Neural progenitor cell (in vitro differentiated cells): ENCODE measurements around the gene MYO10. TPM values are rescaled to one million over a fixed set of nuclear protein-coding genes. Genes with fewer than 3 reads are reported as not detected.

ENCODE experiments used
- DNase-seq: peaks from one replicate; pipeline ENCODE4 v3.0.0-alpha.2; 2016; ENCODE audit warnings: low spot score
- H2AFZ ChIP-seq: fragments of 200-600 bp; sonication (generic); replicated peaks from 2 replicates; pipeline ENCODE4 v1.6.1; 2016; ENCODE audit warnings: antibody characterized with exemption
- H3F3A ChIP-seq: fragments of 200-600 bp; sonication (generic); 2 replicates; pipeline ENCODE4 v1.6.1; 2016; ENCODE audit warnings: antibody characterized with exemption, low read depth
- H3K27ac ChIP-seq: fragments of 200-600 bp; sonication (generic); 2 replicates; pipeline ENCODE4 v1.5.1; 2016; ENCODE audit warnings: mild to moderate bottlenecking
- H3K27me3 ChIP-seq: fragments of 200-600 bp; sonication (generic); 2 replicates; pipeline ENCODE4 v1.6.1; 2016; ENCODE audit warnings: mild to moderate bottlenecking, moderate library complexity
- H3K36me3 ChIP-seq: fragments of 200-600 bp; sonication (generic); 2 replicates; pipeline ENCODE4 v1.5.1; 2016
- H3K4me1 ChIP-seq: fragments of 200-600 bp; sonication (generic); 2 replicates; pipeline ENCODE4 v1.6.1; 2016; ENCODE audit warnings: mixed run types
- H3K4me2 ChIP-seq: fragments of 200-600 bp; sonication (generic); 2 replicates; pipeline ENCODE4 v1.6.1; 2016
- H3K4me3 ChIP-seq: fragments of 200-600 bp; sonication (generic); 2 replicates; pipeline ENCODE4 v1.5.1; 2016
- H3K79me2 ChIP-seq: fragments of 200-600 bp; sonication (generic); 2 replicates; pipeline ENCODE4 v1.6.1; 2016; ENCODE audit warnings: low read depth
- H3K9ac ChIP-seq: fragments of 200-600 bp; sonication (generic); 2 replicates; pipeline ENCODE4 v1.6.1; 2016
- H3K9me3 ChIP-seq: fragments of 200-600 bp; sonication (generic); 2 replicates; pipeline ENCODE4 v1.5.1; 2016; ENCODE audit warnings: low read depth
- H4K20me1 ChIP-seq: fragments of 200-600 bp; sonication (generic); 2 replicates; pipeline ENCODE4 v1.6.1; 2016; ENCODE audit warnings: low read depth
- H3K27ac Mint-ChIP-seq: 3 replicates; pipeline ENCODE4 v1.8.0; 2021; ENCODE audit warnings: mixed read lengths
- H3K27me3 Mint-ChIP-seq: 2 replicates; pipeline ENCODE4 v1.8.0; 2022; ENCODE audit warnings: low read depth, mild to moderate bottlenecking, inconsistent platforms, moderate library complexity, mixed read lengths; ENCODE audit not compliant: insufficient read depth
- H3K36me3 Mint-ChIP-seq: 3 replicates; pipeline ENCODE4 v1.8.0; 2021; ENCODE audit warnings: mixed read lengths
- H3K4me1 Mint-ChIP-seq: 3 replicates; pipeline ENCODE4 v1.8.0; 2021; ENCODE audit warnings: mixed read lengths
- H3K4me3 Mint-ChIP-seq: 3 replicates; pipeline ENCODE4 v1.8.0; 2021; ENCODE audit warnings: mild to moderate bottlenecking, moderate library complexity, mixed read lengths
- H3K9me3 Mint-ChIP-seq: 3 replicates; pipeline ENCODE4 v1.8.0; 2020; ENCODE audit warnings: mixed read lengths
- EZH2 ChIP-seq: fragments of 200-600 bp; sonication (generic); IDR thresholded peaks from 2 replicates; pipeline ENCODE4 v1.6.1; 2017; ENCODE audit warnings: antibody characterized with exemption, mild to moderate bottlenecking, moderate library complexity
- EZH2phosphoT487 ChIP-seq: fragments of 200-600 bp; sonication (generic); IDR thresholded peaks from 2 replicates; pipeline ENCODE4 v1.6.1; 2017; ENCODE audit warnings: antibody characterized with exemption
- total RNA-seq: library from RNA; depleted of rRNA; stranded (reverse); fragments of >200 nt; gene quantifications from 2 replicates; pipeline ENCODE4 v1.2.3, GENCODE V29; 2015; ENCODE audit warnings: low replicate concordance
- TF ChIP-seq, protein P1 (sequence below): fragments of 200-600 bp; sonication (generic); IDR thresholded peaks from 2 replicates; pipeline ENCODE4 v1.5.1; 2017; ENCODE audit warnings: antibody characterized with exemption, mild to moderate bottlenecking

The MYO10 gene
- total RNA-seq, 1 donor from 2014 or later: 39.1 TPM

DNA sequence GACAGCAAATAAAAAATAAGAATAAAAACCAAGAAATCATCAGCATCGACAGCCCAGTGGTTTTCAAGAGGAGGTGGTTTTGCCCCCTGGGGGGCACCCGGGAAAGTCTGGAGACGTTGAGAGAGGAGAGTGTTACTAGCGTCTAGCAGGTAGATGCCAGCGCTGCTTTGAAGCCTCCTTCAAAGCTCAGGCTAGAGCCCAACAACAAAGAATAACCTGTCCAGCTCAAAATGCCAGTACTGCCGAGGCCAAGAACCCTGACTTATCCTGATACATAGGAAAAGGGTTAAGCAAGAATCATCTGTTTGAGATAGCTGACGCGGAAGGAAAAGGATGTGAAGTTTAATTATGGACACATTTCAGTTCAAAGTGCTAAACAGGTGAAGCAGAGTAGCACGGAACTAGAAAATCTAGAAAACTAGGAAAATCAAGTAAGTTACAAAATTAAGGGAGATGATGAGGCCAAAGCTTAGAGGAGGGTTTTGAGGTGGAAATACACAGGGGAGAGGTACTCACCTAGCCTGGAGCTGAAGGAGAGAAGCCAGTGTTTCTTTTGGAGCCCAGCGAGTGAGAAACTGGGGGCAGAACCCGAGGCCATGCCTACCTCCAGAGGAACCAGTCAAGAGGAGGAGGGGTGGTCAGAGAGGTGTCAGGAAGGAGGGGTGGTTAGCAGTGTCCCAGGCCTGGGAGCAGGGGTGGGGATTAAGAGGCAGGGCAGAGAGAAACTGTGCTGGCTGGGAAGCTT is 198.3 kb downstream of the MYO10 start:
- Mint-ChIP-seq H3K27ac (peak overlapping the region; percentile 75), H3K9me3 (no peaks in the 10 kb centered on the region), H3K36me3 (no peaks in the 10 kb centered on the region), H3K4me1 (peaks cover 80% of the 10 kb centered on the region), H3K4me3 (peak overlapping the region; percentile 83), H3K27me3 (no peaks in the 10 kb centered on the region)
- no peaks in the 10 kb centered on the region for H3K36me3 ChIP-seq
- TF ChIP-seq, protein P1, sequence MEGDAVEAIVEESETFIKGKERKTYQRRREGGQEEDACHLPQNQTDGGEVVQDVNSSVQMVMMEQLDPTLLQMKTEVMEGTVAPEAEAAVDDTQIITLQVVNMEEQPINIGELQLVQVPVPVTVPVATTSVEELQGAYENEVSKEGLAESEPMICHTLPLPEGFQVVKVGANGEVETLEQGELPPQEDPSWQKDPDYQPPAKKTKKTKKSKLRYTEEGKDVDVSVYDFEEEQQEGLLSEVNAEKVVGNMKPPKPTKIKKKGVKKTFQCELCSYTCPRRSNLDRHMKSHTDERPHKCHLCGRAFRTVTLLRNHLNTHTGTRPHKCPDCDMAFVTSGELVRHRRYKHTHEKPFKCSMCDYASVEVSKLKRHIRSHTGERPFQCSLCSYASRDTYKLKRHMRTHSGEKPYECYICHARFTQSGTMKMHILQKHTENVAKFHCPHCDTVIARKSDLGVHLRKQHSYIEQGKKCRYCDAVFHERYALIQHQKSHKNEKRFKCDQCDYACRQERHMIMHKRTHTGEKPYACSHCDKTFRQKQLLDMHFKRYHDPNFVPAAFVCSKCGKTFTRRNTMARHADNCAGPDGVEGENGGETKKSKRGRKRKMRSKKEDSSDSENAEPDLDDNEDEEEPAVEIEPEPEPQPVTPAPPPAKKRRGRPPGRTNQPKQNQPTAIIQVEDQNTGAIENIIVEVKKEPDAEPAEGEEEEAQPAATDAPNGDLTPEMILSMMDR: no peak
- no peak for TF ChIP-seq EZH2
- TF ChIP-seq EZH2phosphoT487: no peak
- H2AFZ ChIP-seq: no peak overlapping the region
- H3K27ac ChIP-seq: peak overlapping the region; percentile 74
- H3K79me2 ChIP-seq: peaks cover 76% of the 10 kb centered on the region
- H3F3A ChIP-seq: peaks cover 93% of the 10 kb centered on the region
- no peaks in the 10 kb centered on the region for H3K27me3 ChIP-seq
- DNase-seq: peak; percentile 67
- H3K9ac ChIP-seq: no peak overlapping the region
- H3K4me3 ChIP-seq: peak overlapping the region; percentile 41
- peaks cover 7% of the 10 kb centered on the region for H4K20me1 ChIP-seq
- H3K4me1 ChIP-seq: peaks cover 78% of the 10 kb centered on the region
- H3K9me3 ChIP-seq: no peaks in the 10 kb centered on the region
- H3K4me2 ChIP-seq: peak overlapping the region; percentile 78

DNA sequence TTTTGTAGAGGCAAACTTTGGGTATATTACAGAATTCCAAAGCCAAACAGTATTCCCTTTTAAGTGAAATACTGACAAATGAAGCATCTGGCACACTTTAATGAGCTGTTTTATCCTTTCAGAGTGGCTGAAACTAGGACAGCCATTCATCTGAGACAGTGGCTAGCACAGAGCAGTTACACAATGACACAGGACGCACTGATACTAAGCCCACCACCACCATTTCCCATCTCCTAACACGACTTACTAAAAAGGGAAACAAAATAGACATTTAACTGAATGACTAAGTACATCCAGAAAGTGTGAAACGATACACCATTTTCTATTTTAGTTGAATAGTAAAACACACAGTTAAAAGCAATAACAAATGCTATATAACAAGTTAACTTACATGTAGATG is 198.9 kb downstream of the MYO10 start:
- Mint-ChIP-seq H3K4me1 (peaks cover 80% of the 10 kb centered on the region), H3K36me3 (no peaks in the 10 kb centered on the region), H3K9me3 (no peaks in the 10 kb centered on the region), H3K27ac (peak overlapping the region; percentile 75), H3K27me3 (no peaks in the 10 kb centered on the region), H3K4me3 (peak overlapping the region; percentile 83)
- H3K36me3 ChIP-seq: no peaks in the 10 kb centered on the region
- peak overlapping the region; percentile 91 for H3K27ac ChIP-seq
- H3K9me3 ChIP-seq: no peaks in the 10 kb centered on the region
- peak; percentile 41 for DNase-seq
- no peak overlapping the region for H3K9ac ChIP-seq
- H3K4me2 ChIP-seq: peak overlapping the region; percentile 78
- peaks cover 91% of the 10 kb centered on the region for H3F3A ChIP-seq
- H3K4me3 ChIP-seq: peak overlapping the region; percentile 41
- TF ChIP-seq EZH2 (no peak), EZH2phosphoT487 (no peak)
- TF ChIP-seq, protein P1: no peak
- H3K27me3 ChIP-seq: no peaks in the 10 kb centered on the region
- H3K4me1 ChIP-seq: peaks cover 78% of the 10 kb centered on the region
- peaks cover 7% of the 10 kb centered on the region for H4K20me1 ChIP-seq
- H2AFZ ChIP-seq: no peak overlapping the region
- peaks cover 82% of the 10 kb centered on the region for H3K79me2 ChIP-seq

DNA sequence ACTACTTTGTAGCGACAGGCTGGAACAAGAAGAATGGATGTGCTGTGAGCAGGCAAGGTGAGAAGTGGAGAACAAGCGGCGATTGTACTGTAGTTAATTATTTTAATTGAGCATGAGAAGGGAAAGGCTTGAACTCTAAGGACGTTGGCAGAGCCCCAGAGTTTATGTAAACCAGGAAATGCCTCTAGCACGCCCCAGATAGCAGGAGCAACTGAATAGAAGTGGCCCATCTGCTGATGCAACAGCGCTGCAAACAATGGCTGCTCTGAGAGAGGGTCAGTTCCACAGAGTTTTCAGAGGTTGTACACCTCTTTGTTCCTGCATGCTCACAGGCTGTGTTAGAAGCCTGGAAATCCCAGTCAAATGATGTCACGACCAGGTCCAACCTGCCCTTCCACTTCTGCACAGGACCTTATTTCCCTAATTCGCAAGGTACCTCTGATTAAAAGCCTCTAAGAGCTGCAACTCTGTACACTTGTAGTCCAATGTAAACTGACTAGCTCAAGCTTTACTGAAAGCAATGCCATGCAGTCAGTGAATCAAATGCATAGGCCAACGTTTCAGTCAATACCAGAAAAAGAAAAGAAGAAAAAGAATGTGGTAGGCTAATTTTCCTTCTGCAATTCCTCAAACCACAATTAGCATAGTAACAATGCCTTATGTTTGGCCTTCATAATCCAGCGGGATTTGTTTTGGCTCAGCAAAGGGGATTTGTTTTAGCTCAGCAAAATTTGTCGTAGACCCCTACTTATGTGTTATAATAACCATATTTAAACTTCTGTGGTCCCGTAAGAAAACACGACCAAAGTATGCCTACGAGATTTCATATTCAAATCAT is 199.7 kb downstream of the MYO10 start:
- Histone ChIP-seq H2AFZ (no peak overlapping the region), H3K4me1 (peaks cover 76% of the 10 kb centered on the region), H3K4me2 (peak overlapping the region; percentile 78), H3K27ac (peak overlapping the region; percentile 91), H3F3A (peaks cover 83% of the 10 kb centered on the region), H3K9me3 (no peaks in the 10 kb centered on the region), H3K36me3 (no peaks in the 10 kb centered on the region), H3K27me3 (no peaks in the 10 kb centered on the region), H3K9ac (peak overlapping the region; percentile 5), H3K4me3 (peak overlapping the region; percentile 41), H4K20me1 (peaks cover 7% of the 10 kb centered on the region), H3K79me2 (peaks cover 90% of the 10 kb centered on the region)
- peak; percentile 74 for DNase-seq
- TF ChIP-seq, protein P1: no peak
- no peak for TF ChIP-seq EZH2phosphoT487
- TF ChIP-seq EZH2: no peak
- peak overlapping the region; percentile 79 for H3K4me3 Mint-ChIP-seq
- H3K36me3 Mint-ChIP-seq: peaks cover 3% of the 10 kb centered on the region
- peak overlapping the region; percentile 96 for H3K27ac Mint-ChIP-seq
- H3K27me3 Mint-ChIP-seq: no peaks in the 10 kb centered on the region
- H3K4me1 Mint-ChIP-seq: peaks cover 81% of the 10 kb centered on the region
- H3K9me3 Mint-ChIP-seq: no peaks in the 10 kb centered on the region
